HG02973 (cell line): ENCODE data around the gene APOL2.
"Not testable (repeated sequence)": the region's sequence is repeated elsewhere in the genome, so short reads cannot be mapped to it uniquely, and the experiment has no call there.

Source experiments
- ATAC-seq: cut with Tn5 transposase; IDR thresholded peaks from one replicate; pipeline ENCODE4 v1.9.1; 2021; ENCODE audit warnings: moderate library complexity; ENCODE audit not compliant: unreplicated experiment

The APOL2 gene

GRCh38 chr22:36223504-36223903, 15.8 kb downstream of the APOL2 start:
- ATAC-seq = no peak

GRCh38 chr22:36222887-36223450, 16.4 kb downstream of the APOL2 start:
- ATAC-seq = no peak

- no peak for ATAC-seq
Measured at GRCh38 chr22:36221799-36222751, 17.3 kb downstream of the APOL2 start.

GRCh38 chr22:36220451-36220921, 18.8 kb downstream of the APOL2 start:
- no peak for ATAC-seq

- ATAC-seq = no peak
Measured at GRCh38 chr22:36218648-36219193, 20.6 kb downstream of the APOL2 start.

- ATAC-seq = no peak
Measured at GRCh38 chr22:36215981-36216380, 23.3 kb downstream of the APOL2 start.

- ATAC-seq = no peak
Measured at GRCh38 chr22:36213586-36213985, 25.7 kb downstream of the APOL2 start.

GRCh38 chr22:36212901-36213300, 26.4 kb downstream of the APOL2 start:
- ATAC-seq = no peak

GRCh38 chr22:36211237-36211861, 28.0 kb downstream of the APOL2 start:
- no peak for ATAC-seq

GRCh38 chr22:36210224-36210623, 29.1 kb downstream of the APOL2 start:
- ATAC-seq = no peak

GRCh38 chr22:36209488-36209908, 29.8 kb downstream of the APOL2 start:
- not testable (repeated sequence) for ATAC-seq

- no peak for ATAC-seq
Measured at GRCh38 chr22:36208914-36209313, 30.4 kb downstream of the APOL2 start.

- ATAC-seq = no peak
Measured at GRCh38 chr22:36208162-36208765, 31.1 kb downstream of the APOL2 start.

GRCh38 chr22:36206255-36206654, 33.1 kb downstream of the APOL2 start:
- ATAC-seq = no peak

GRCh38 chr22:36205573-36205972, 33.8 kb downstream of the APOL2 start:
- not testable (repeated sequence) for ATAC-seq

- ATAC-seq = no peak
Measured at GRCh38 chr22:36204632-36205015, 34.7 kb downstream of the APOL2 start.

GRCh38 chr22:36204001-36204631, 35.2 kb downstream of the APOL2 start:
- no peak for ATAC-seq

GRCh38 chr22:36203441-36203840, 35.9 kb downstream of the APOL2 start:
- not testable (repeated sequence) for ATAC-seq

- ATAC-seq = not testable (repeated sequence)
Measured at GRCh38 chr22:36202906-36203305, 36.4 kb downstream of the APOL2 start.

- ATAC-seq = no peak
Measured at GRCh38 chr22:36201630-36202319, 37.6 kb downstream of the APOL2 start, which contains the start of gene APOL4. APOL4 (minus strand) TSS chr22:36201809; CDS start chr22:36201734, 75 bp downstream.
